ENCODE results near the gene SIN3A.
"Not testable (repeated sequence)": the region's sequence is repeated elsewhere in the genome, so short reads cannot be mapped to it uniquely, and the experiment has no call there.

The SIN3A gene

DNA sequence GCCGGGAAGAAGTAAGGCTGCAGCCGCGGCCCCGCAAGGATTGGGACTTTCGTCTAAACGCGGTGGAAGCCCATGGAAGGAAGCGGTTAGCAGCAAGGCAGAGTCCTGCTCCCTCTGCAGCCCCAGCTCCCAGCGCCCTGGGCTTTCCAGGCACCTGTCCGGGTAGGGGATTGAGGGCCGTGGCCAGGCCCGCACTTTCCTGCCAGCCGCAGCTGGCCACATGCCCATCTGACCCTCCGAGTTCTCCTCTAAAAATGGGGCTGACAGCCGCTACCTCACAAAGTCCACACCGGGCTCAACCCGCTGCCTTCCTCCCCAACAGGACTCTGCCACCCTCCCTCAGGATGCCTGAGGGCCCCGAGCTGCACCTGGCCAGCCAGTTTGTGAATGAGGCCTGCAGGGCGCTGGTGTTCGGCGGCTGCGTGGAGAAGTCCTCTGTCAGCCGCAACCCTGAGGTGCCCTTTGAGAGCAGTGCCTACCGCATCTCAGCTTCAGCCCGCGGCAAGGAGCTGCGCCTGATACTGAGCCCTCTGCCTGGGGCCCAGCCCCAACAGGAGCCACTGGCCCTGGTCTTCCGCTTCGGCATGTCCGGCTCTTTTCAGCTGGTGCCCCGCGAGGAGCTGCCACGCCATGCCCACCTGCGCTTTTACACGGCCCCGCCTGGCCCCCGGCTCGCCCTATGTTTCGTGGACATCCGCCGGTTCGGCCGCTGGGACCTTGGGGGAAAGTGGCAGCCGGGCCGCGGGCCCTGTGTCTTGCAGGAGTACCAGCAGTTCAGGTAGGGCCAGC lies 102.7 kb downstream of the SIN3A start:
- no peaks in the 10 kb centered on the region; the same call in 1 of the 2 replicates for H3K36me3 ChIP-seq (ENCODE audit: control insufficient read depth, insufficient read depth, low read length)
- no peaks in the 10 kb centered on the region; the same call in 1 of the 2 replicates for H3K27me3 ChIP-seq (replicated peaks; ENCODE audit: control insufficient read depth, insufficient read depth, low read length)
- no peak for DNase-seq (ENCODE audit: extremely low read depth, insufficient read length)
- TF ChIP-seq, protein P1, sequence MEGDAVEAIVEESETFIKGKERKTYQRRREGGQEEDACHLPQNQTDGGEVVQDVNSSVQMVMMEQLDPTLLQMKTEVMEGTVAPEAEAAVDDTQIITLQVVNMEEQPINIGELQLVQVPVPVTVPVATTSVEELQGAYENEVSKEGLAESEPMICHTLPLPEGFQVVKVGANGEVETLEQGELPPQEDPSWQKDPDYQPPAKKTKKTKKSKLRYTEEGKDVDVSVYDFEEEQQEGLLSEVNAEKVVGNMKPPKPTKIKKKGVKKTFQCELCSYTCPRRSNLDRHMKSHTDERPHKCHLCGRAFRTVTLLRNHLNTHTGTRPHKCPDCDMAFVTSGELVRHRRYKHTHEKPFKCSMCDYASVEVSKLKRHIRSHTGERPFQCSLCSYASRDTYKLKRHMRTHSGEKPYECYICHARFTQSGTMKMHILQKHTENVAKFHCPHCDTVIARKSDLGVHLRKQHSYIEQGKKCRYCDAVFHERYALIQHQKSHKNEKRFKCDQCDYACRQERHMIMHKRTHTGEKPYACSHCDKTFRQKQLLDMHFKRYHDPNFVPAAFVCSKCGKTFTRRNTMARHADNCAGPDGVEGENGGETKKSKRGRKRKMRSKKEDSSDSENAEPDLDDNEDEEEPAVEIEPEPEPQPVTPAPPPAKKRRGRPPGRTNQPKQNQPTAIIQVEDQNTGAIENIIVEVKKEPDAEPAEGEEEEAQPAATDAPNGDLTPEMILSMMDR (IDR thresholded peaks at IDR 0.05; ENCODE audit: insufficient read depth, low read length, poor library complexity, severe bottlenecking) = no peak
- peak overlapping the region; percentile 65 for H3K4me3 ChIP-seq (replicated peaks; ENCODE audit: low read depth, low read length)

- TF ChIP-seq, protein P1 (IDR thresholded peaks at IDR 0.05; ENCODE audit: insufficient read depth, low read length, poor library complexity, severe bottlenecking) = no peak
- Histone ChIP-seq H3K27me3 (replicated peaks; ENCODE audit: control insufficient read depth, insufficient read depth, low read length) (no peaks in the 10 kb centered on the region; the same call in 1 of the 2 replicates), H3K36me3 (ENCODE audit: control insufficient read depth, insufficient read depth, low read length) (no peaks in the 10 kb centered on the region; the same call in 1 of the 2 replicates), H3K4me3 (replicated peaks; ENCODE audit: low read depth, low read length) (peak overlapping the region; percentile 65)
- DNase-seq (ENCODE audit: extremely low read depth, insufficient read length) = no peak
These were observed 103.4 kb downstream of the SIN3A start for GRCh38 chr15:75348034-75348561.

DNA sequence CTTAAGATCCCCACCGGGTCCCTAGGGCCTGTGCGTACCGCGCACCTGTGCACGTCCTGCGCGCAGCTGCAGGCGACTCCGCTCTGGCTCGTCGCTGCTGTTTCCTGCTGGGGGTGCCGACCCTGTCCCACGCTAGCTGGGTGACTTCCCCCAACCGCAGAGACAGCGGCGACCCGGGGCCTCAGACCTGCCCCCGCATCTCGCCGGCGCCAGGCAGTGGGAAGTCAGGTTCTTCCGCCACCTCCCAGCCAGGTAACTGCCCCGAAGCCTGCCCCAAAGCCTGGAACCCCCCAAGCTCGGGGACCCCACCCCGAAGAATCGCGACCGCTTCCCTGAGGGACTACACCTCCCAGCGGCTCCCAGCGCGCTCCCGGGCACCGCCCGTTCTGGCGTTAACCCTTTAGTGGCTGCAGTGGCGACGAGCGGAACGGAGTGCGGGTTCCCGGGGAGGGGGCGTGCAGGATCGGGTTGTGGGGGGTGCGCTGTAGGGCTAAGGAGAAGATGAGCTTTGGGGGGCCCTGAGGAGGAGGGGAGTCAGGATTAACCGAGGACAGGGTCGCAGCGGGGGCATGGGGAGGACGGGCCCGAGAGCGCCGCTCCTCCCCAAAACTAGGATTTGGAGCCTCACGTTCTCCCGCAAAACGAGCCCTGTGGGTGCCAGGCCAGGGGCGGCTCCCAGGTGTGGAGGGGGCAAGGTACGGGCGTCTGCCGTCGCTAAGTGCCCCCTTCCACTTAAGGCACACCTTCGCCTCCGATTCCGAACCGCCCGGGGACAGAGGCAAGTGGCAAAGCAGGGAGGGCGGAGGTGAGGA lies 104.1 kb downstream of the SIN3A start:
- Histone ChIP-seq H3K36me3 (ENCODE audit: control insufficient read depth, insufficient read depth, low read length) (no peaks in the 10 kb centered on the region; the same call in 1 of the 2 replicates), H3K4me3 (replicated peaks; ENCODE audit: low read depth, low read length) (peak overlapping the region; percentile 65), H3K27me3 (replicated peaks; ENCODE audit: control insufficient read depth, insufficient read depth, low read length) (no peaks in the 10 kb centered on the region; the same call in 1 of the 2 replicates)
- TF ChIP-seq, protein P1 (IDR thresholded peaks at IDR 0.05; ENCODE audit: insufficient read depth, low read length, poor library complexity, severe bottlenecking) = no peak
- peak; percentile 83 for DNase-seq (ENCODE audit: extremely low read depth, insufficient read length)

DNA sequence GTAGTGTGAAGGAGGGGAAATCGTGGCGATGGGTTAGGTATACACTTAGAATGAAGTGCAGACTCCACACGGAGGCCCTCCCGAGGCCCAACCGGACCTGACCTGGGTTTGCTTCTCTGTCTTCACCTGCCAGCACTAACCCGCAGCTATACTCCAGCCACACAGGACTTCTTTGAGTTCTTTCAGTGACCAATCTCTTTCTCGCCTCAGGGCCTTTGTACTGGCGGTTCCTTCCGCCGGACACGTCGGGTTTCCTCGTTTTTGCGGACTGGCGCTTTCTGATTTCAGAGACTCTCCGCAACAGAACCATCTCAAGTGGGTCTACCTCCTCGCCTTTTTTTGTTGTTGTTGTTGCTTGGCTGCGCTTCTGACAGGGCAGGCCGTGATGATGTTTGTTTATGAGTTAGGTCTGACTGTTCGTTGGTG lies 104.7 kb downstream of the SIN3A start, which contains the start of gene NEIL1:
Gene NEIL1, plus strand, starts transcription at position 244 of the 426 bp plus-strand sequence. CDS start 1,867 bp downstream, outside the sequence.
- Histone ChIP-seq H3K4me3 (replicated peaks; ENCODE audit: low read depth, low read length) (peak within 1 kb of the TSS; percentile 65), H3K36me3 (ENCODE audit: control insufficient read depth, insufficient read depth, low read length) (no peaks in the 10 kb centered on the region), H3K27me3 (replicated peaks; ENCODE audit: control insufficient read depth, insufficient read depth, low read length) (no peaks in the 10 kb centered on the region; the same call in 1 of the 2 replicates)
- DNase-seq (ENCODE audit: extremely low read depth, insufficient read length) = no peak
- TF ChIP-seq, protein P1 (IDR thresholded peaks at IDR 0.05; ENCODE audit: insufficient read depth, low read length, poor library complexity, severe bottlenecking) = no peak

- H3K27me3 ChIP-seq (replicated peaks; ENCODE audit: control insufficient read depth, insufficient read depth, low read length); DNase-seq (ENCODE audit: extremely low read depth, insufficient read length); H3K4me3 ChIP-seq (replicated peaks; ENCODE audit: low read depth, low read length); H3K36me3 ChIP-seq (ENCODE audit: control insufficient read depth, insufficient read depth, low read length): not testable (repeated sequence)
These were observed 107.5 kb downstream of the SIN3A start for GRCh38 chr15:75343953-75344352.

Measured in GM06990 (cell line).